Ishikawa (cell line): ENCODE data around the gene HES3.

ENCODE experiments used
- EP300 ChIP-seq: IDR thresholded peaks from 2 replicates; pipeline ENCODE4 v1.6.1; 2012; ENCODE audit warnings: borderline replicate concordance
- RAD21 ChIP-seq: IDR thresholded peaks from 2 replicates; pipeline ENCODE4 v1.6.1; 2012; ENCODE audit warnings: low read depth
- YY1 ChIP-seq: IDR thresholded peaks from 2 replicates; pipeline ENCODE4 v1.6.1; 2012; ENCODE audit warnings: low read depth
- ZBTB7A ChIP-seq: IDR thresholded peaks from 2 replicates; pipeline ENCODE4 v1.6.1; 2012; ENCODE audit warnings: low read depth

- no peak for TF ChIP-seq EP300
- TF ChIP-seq ZBTB7A = no peak
- no peak for TF ChIP-seq YY1
- TF ChIP-seq RAD21 = no peak
Observed at GRCh38 chr1:6269720-6270400, 25.9 kb downstream of the HES3 start.
